ENCODE results near the gene TUBGCP4. TPM values are rescaled to one million over a fixed set of nuclear protein-coding genes. Genes with fewer than 3 reads are reported as not detected.

Gene TUBGCP4
- total and polyA plus RNA-seq, 10 of the 15 experiments (the other 5 are each of a cell fraction or from before 2014, with no cell fraction given), result 6.3 to 39.1 (median 24.8) TPM

GRCh38 chr15:43406189-43406588 lies 35.3 kb downstream of the TUBGCP4 start (continued):
- TF ChIP-seq HDAC2 (IDR thresholded peaks at IDR 0.05) (no peak), YBX1 (IDR thresholded peaks at IDR 0.05) (no peak), ASH2L (IDR thresholded peaks at IDR 0.05; ENCODE audit: borderline replicate concordance, low read depth) (no peak)
- TF ChIP-seq, protein P1, sequence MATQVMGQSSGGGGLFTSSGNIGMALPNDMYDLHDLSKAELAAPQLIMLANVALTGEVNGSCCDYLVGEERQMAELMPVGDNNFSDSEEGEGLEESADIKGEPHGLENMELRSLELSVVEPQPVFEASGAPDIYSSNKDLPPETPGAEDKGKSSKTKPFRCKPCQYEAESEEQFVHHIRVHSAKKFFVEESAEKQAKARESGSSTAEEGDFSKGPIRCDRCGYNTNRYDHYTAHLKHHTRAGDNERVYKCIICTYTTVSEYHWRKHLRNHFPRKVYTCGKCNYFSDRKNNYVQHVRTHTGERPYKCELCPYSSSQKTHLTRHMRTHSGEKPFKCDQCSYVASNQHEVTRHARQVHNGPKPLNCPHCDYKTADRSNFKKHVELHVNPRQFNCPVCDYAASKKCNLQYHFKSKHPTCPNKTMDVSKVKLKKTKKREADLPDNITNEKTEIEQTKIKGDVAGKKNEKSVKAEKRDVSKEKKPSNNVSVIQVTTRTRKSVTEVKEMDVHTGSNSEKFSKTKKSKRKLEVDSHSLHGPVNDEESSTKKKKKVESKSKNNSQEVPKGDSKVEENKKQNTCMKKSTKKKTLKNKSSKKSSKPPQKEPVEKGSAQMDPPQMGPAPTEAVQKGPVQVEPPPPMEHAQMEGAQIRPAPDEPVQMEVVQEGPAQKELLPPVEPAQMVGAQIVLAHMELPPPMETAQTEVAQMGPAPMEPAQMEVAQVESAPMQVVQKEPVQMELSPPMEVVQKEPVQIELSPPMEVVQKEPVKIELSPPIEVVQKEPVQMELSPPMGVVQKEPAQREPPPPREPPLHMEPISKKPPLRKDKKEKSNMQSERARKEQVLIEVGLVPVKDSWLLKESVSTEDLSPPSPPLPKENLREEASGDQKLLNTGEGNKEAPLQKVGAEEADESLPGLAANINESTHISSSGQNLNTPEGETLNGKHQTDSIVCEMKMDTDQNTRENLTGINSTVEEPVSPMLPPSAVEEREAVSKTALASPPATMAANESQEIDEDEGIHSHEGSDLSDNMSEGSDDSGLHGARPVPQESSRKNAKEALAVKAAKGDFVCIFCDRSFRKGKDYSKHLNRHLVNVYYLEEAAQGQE (IDR thresholded peaks at IDR 0.05; ENCODE audit: low read depth, low read length), result no peak
- TF ChIP-seq, protein P2, sequence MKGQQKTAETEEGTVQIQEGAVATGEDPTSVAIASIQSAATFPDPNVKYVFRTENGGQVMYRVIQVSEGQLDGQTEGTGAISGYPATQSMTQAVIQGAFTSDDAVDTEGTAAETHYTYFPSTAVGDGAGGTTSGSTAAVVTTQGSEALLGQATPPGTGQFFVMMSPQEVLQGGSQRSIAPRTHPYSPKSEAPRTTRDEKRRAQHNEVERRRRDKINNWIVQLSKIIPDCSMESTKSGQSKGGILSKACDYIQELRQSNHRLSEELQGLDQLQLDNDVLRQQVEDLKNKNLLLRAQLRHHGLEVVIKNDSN (IDR thresholded peaks at IDR 0.05; ENCODE audit: borderline replicate concordance, extremely low read length, insufficient read depth, low read depth, low read length), result no peak
- TF ChIP-seq, protein P3, sequence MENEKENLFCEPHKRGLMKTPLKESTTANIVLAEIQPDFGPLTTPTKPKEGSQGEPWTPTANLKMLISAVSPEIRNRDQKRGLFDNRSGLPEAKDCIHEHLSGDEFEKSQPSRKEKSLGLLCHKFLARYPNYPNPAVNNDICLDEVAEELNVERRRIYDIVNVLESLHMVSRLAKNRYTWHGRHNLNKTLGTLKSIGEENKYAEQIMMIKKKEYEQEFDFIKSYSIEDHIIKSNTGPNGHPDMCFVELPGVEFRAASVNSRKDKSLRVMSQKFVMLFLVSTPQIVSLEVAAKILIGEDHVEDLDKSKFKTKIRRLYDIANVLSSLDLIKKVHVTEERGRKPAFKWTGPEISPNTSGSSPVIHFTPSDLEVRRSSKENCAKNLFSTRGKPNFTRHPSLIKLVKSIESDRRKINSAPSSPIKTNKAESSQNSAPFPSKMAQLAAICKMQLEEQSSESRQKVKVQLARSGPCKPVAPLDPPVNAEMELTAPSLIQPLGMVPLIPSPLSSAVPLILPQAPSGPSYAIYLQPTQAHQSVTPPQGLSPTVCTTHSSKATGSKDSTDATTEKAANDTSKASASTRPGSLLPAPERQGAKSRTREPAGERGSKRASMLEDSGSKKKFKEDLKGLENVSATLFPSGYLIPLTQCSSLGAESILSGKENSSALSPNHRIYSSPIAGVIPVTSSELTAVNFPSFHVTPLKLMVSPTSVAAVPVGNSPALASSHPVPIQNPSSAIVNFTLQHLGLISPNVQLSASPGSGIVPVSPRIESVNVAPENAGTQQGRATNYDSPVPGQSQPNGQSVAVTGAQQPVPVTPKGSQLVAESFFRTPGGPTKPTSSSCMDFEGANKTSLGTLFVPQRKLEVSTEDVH (IDR thresholded peaks at IDR 0.05; ENCODE audit: low read depth, partially characterized antibody), result no peak

Measured in GM12878 (cell line).